ENCODE data around the gene STK16.

GRCh38 chr2:219291394-219291793 lies 46.1 kb downstream of the STK16 start:
- TF ChIP-seq POLR2A (IDR thresholded peaks at IDR 0.05; ENCODE audit: low read length) (no peak), GATA1 (IDR thresholded peaks at IDR 0.05; ENCODE audit: low read depth, low read length) (no peak)

Measured in erythroblast (primary cell).